Kidney tubule cell (primary cell): ENCODE results near the gene PRR9.
"Not testable (repeated sequence)": the region's sequence is repeated elsewhere in the genome, so short reads cannot be mapped to it uniquely, and the experiment has no call there.

Experiments
- DNase-seq: peaks from one replicate; pipeline ENCODE4 v3.0.0-alpha.2; 2018; ENCODE audit warnings: low spot score

Gene PRR9, protein sequence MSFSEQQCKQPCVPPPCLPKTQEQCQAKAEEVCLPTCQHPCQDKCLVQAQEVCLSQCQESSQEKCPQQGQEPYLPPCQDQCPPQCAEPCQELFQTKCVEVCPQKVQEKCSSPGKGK

DNA sequence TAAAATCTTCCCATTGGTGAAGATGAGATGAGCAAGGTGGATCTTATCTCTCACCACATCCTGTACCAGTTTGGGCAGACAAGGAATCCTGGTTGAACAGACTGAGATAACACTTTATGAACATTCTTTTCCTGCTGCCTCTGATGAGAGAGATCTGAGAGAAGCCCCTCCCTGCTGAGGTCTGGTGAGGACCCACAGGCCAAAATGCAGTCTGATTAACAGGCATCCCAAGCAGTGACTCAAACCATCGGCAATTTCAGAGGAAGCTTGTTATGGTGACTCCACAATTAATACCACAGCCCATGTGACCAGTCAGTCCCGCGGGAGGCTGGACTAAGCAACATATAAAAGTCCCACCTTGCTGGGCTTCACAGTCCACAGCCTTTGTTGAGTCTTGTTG, at the start of gene PRR9:
TSS of gene PRR9 (plus strand) at position 373 of the 400 bp plus-strand sequence. CDS start 561 bp downstream, outside the sequence.
- DNase-seq: no peak

DNA sequence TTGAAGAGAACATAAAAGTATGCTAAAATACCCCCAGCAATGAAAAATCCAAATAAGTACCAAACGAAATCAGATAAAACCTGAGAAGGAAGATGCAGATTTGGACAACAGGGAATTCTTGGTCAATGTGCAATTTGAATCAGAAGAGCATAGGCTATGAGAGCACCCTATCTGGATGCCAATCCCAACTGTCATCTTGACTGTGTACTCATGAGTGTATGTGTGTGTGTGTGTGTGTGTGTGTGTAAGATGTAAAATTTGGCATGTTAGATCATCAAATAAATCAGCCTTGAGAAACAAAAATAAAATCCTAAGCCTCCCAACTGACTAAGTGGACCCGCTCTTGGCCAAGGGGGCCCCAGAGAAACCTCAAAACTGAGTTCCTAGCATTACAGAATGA, 48.7 kb upstream of the PRR9 start:
- DNase-seq: no peak

DNA sequence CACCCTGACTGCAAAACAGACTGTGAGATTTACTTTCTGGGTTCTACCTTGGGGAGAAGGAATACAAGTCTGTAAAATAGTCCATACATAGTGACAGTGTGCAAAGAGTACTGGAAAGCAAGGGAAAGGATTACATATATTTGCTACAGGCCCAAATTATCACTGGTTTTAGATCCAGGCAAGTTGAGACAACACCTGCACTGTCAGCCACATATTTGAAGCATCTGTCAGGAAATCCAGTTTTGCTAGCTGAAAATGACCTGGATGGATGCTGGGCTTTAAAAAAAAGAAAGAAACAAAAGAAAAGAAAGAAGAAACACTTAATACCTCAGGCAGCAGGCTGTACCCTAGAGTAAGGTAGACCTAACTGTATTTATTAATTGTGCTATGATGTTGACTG, 42.8 kb upstream of the PRR9 start:
- no peak for DNase-seq

DNA sequence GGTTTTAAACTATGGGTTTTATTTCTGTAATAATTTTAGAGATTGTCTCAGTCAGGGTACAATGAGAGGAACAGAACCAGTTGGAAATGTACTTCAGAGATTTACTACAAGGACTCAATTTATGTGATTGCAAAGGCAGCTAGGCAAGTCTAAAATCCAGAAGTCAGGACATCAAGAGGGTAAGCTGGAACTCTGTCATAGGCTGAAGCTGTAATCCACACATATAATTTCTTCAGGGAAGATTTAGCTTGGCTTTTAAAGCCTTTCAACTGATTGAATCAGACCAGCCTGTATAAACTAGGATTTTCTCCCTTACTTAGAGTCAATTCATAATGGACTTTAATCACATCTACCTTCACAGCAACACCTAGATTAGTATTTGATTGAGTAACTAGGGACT, 38.5 kb upstream of the PRR9 start:
- no peak for DNase-seq

DNA sequence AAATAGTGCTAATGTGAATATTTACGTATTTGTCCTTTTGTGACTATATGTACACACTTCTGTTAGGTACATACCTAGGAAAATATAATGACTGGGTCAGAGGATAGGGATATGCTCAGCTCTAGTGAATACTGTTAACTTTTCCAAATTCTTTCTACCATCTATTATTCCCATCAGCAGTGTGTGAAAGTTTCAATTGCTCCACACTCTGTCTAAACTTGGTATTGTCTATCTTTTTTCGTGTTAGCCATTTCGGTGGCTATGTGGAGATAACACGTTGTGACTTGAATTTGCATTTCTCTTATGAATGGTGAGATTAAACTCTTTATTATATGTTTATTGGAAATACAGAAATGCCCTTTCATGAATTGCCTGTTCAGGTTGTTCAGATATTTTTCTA, 36.8 kb upstream of the PRR9 start:
- no peak for DNase-seq

DNA sequence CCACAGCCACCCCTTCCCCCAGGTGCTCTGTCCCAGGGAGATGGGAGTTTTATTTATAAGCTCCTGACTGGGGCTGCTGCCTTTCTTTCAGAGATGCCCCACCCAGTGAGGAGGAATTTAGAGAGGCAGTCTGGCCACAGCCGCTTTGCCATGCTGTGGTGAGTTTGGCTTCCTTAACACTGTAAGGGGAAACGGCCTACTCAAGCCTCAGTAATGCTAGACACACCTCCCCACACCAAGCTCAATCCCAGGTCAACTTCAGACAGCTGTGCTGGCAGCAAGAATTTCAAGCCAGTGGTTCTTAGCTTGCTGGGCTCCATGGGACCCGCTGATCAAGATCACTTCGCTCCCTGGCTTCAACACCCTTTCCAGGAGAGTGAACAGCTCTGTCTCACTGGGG, 29.1 kb upstream of the PRR9 start:
- DNase-seq: not testable (repeated sequence)

DNA sequence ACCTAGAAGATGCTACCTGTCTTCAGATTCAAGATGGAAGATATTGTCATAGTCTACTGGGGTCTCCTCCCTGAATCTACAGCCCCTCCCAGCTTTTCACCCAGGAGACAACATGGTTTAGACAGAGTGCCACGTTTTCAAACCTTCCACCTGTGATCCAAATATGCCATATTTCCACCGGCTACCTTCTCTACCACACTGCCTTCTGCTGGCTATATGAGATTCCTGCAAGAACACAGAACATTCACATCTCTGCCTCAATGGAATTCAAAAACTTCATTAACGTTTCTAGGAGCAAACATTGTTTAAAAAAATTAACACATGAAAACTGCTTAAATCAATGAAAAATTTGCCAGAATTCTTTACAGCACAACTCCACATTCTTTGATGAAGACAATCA, 27.0 kb upstream of the PRR9 start:
- no peak for DNase-seq

DNA sequence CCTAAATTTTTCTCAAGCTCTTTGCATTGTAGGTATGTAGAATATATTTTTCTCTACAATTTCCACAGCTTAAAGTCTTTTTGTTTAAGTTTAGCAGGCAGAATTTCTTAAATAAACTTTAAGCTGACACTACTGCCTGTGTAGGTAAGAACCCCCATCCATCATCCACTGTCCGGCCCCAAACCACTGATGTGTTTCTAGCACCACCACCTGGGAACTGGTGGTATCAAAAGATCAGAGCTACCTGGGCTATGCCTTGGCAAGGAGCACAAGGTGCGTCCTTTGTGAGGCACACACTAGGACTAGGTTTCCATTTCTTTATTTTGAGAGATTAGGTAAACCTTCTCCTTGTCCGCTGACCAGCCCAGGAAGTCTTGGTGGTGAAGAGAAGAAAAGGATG, 24.7 kb upstream of the PRR9 start:
- peak; percentile 10 for DNase-seq

DNA sequence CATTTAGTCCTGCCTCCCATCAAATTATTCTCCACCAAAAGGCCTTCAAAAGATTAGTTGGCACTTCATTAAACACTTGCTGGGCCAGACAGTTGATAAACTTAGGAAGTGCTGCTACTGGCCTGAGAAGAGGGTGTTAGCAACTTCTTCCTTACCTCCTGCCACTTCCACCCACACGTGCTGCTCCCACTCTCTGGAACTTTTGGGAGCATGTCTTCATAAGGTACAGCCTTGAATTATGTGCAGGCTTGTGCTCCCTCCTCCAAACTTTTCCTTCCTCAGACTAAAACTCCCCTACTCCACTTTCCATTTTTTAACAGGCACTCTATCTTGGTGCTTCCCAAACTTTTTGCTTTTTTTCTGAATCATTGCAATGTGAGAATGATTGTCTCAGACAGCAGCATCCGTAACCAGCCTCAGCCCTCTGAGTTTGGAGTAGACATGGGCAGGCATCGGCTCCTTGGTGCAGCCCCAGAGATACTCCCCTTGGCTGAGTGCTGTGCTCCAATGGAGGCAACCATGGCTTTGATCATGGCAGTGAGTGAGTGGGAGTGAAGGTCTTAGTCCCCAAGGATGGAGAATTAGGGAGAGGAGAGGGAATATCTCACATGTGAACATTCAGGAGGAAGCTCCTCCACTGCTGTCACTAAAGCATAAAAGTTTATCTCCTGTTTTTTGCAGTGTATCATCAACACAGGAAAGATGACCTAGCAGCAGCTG, 22.9 kb upstream of the PRR9 start:
- DNase-seq: no peak

DNA sequence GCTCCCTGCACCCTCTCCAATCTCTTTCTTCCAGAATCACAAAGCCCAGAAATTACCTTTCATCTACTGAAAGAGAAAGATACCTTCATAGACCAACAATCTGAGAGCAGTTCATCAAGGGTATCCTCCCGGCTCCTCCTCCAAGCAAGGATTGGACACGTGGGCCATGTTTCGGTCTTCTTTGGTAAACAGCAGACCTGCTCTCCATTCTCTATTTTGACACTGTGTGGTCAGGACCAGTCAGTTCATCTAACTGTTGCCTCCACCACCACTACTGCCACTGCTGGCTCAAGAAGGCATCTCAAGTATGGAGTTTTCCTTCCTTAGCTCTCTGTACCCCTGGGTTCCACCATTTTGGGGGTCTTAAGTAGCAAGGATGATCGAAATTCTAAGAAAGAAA, 22.2 kb upstream of the PRR9 start:
- no peak for DNase-seq

DNA sequence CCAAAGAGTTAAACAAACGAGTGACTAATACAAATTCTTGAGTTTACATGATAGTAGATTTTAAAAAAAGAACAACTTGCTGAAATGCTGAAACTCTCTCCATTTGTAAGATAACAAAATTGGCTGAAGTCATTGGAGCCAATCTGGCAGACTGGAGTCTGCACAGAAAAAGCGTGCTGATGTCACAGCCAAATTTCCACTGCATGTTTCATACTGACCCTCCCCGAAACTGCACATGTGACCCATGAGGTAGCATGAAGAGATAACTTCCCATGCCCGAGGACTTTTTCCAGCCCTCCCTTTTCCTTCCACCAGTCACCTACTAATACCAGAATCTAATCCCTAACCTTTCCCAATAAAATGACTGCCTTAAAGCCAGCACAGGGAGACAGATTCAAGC, 15.4 kb upstream of the PRR9 start:
- no peak for DNase-seq

DNA sequence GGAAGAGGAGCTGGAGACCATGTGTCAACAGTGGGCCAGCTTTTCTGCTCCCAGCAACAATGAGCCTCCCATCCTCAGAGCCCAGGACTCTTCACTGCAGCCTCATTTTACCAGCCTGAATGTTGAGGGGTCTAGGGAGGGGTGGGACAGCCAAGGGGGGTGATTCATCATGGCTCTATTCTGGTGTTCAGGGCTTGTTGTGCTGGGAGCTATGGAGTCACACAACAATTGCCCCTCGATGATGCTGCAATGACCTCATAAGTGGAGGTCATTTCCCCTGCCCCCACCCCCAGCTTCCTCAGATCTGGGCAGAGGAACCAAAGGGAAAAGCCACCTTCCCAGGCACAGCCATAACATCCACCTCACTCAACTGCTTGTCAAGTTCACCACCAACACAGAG, 14.3 kb upstream of the PRR9 start, which contains the start of gene LELP1:
TSS of gene LELP1 (plus strand) at position 301 of the 400 bp plus-strand sequence. CDS start 1,278 bp downstream, outside the sequence.
- no peak for DNase-seq

DNA sequence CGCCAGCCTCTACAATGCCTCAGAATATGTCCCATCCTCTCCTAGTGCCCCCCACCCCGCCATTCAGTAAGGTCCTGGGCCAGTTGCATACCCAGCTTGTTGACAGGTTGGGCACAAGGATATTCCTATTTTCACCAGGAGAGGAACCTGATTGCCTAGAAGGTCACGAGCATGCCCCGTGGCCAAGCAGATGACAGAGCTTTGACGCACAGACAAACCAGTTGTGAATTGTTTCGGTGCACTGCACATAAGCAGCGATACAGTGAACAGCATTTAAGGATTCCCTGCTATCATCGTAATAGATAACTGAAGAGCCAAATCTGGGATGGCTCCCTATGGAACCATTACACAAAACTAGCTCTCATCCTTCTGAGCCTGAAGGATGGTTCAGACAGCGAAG, 10.8 kb upstream of the PRR9 start:
- no peak for DNase-seq

DNA sequence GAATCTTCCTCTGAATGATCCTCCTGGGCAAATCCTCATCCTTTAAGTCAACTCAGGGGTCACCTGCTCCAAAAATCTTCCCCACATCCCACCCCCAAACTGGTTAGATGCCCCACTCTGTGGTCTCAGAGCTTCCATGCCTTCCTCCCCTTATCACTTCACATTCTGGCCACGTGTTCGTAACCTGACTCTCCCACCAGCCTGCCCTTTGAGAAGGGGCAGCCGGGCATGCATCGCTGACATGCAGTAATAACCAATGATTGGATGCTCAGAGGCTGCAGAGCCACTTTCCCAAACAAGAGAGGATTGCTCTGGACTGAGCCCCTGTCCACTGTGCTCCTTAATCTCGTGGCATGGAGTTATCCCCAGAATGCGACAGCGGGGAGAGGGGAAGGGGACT, 7.2 kb upstream of the PRR9 start:
- no peak for DNase-seq

DNA sequence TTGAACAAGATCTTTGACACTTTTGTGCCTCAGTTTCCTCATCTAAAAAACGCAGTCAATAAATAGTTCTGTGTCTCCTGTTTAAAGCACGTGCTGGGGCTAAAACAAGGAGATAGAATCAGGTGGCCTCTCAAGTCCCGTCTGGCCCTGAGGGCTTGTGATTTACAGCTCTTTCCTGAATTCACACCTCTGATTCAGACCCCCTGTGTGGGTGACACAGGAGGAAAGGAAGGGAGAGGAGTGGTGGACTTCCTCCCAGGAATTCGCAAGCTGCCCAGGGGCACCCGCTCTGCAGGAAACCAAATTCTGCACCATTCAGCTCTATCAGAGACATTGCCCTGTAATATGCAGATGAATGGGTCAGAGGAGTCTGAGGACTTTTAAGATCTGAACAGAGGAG, 5.2 kb upstream of the PRR9 start:
- no peak for DNase-seq

DNA sequence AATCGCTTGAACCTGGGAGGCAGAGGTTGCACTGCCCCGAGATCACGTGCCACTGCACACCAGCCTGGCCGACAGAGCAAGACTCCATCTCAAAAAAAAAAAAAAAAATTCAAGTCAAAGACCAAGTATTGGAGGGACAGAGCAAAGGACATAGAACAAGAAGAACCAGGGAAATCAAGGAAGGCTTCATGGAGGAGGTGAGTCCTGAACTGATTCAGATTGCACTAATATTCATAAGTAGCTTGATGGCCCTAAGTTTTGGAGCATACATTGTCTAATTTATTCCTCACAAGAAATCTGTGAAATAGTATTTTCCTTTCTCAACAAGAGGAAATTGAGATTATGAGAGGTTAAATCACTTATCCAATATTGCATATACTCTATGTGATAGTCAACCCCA, 3.9 kb upstream of the PRR9 start:
- DNase-seq: no peak

DNA sequence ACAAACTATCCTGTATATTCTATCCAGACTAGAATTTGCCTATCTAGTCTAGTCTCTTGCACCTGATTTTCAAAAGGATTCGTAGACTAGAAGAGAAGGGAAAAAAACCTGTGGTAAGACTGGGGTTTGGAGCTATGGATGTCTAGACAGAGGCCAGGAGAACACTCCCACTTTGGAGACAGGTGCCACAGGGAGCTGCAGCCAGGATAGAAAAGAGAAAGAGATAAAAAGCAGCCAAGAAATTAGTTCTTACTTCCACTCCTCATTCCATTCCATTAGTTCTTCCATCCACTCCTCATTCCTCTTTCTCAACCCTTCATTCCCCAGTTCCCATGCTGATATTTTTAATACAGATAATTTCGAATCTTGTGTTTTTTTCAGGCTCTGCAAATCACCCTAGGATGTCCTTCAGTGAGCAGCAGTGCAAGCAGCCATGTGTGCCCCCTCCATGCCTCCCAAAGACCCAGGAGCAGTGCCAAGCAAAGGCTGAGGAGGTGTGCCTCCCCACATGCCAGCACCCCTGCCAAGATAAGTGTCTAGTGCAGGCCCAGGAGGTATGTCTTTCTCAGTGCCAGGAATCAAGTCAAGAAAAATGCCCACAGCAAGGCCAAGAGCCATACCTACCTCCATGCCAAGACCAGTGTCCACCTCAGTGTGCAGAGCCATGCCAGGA, 496 bp downstream of the PRR9 start:
- no peak for DNase-seq

DNA sequence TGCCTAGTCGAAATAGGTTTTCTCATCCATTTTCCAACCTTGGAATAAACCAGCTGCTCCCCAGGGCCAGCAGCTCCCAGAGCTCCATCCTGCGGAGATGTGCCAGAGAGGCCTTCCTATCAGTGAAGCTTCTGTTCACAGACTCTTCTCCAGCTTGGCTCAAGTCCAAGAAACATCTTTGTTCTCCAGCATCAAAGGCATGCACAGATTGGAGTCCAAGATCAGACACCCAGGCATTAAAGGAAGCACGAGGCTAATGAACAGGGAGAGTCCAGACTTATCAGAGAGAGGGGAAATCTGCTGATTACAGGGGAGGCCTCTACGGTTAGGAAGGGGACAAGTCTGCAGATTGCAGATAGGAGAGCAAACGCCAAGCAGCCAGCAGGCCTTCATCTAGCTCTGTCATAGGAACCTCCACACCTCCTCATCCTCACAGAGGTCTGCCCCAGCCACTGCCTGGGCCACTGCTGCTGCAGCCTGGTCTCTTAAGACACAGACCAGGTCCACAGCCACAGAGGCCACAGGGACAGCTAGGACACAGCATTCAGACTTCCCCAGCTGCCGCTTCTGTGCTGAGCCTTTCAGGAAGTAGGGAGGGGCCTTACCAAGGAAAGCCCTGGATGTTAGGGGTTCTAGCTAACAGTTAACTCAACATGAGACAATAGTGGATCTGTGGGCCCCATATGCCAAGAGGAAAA, 3.4 kb downstream of the PRR9 start:
- DNase-seq: no peak

DNA sequence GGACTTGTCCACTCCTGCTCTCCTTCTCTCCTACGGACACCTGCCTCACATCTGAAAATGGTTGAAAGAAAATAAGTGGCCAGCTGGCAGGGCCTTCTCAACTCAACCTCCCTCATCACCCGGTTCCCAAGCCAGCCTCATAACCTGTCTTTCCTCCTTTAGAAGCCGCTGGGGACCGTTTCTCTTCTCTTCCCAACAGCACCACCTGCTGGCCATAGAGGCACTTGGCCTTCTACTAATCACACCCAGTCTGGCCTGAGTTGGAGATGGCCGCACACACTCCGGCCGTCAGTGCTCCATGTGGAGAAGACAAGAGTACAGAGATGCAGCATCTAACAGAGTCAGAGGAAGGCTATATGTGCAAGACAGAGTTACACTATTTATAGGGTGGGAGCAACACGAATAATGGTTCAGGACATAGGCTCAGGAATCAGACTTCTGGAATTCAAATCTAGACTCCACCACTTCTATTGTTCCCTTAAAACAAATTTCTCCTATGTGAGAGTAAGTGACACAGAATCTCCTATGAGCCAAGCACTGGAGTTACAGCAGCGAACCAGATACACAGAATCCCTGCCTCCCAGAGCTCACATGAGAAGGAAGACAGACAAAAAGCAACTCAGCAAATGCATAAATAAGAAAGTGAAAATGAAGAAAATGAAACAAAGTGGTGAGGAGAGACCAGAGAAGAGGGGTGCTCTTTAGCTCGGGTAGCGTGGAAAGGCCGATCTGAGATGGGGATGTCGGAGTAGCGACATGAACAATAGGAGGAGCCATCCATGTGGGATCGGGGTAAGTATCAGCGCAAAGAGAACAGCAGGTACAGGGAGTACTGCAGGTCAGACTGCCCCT, 5.9 kb downstream of the PRR9 start:
- DNase-seq: peak; percentile 55

DNA sequence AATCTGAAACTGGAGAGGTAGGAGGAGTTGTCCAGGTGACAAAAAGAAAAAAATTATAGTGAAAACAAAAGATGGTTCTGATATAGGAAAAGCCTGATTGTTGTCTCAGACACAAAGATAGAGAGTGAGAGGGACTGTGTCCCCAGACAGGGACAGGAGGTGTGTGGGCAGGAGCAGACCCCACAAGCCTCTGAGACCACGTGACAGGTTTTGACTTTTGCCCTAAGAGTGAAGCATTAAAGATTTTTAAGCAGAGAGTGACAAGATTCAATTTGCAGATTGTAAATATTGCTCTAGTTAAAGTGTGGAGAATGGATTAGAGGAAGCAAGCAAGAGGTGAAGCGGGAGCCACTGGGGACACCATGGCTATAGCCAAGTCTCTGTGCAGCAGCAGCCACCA, 10.4 kb downstream of the PRR9 start:
- DNase-seq: no peak

DNA sequence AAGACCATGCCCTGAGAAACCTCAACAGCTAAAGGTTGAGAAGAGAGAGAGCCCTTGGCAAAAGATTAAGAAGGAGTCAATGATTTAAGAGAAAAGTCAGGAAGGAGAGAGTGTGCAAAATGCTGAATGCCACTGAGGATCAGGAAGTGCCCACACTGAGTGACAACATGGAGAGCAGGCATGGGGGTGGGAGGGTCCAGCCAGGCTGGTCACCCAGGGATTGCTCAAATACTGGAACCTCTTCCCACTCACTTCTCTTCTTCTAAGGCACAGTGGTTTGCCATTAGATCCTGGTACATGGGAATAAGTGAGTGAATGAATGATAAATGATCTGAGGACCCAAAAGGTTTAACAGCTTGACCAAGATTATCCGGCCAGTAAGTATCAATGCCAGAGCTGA, 11.1 kb downstream of the PRR9 start:
- no peak for DNase-seq
